Colonic mucosa (tissue), 4 donors: ENCODE data around the gene NKX2-3. TPM values are rescaled to one million over a fixed set of nuclear protein-coding genes. Genes with fewer than 3 reads are reported as not detected.

ENCODE experiments used
- DNase-seq: peaks from one replicate; pipeline ENCODE4 v3.0.0-alpha.2; 2020
- H3K27ac ChIP-seq: fragments of 200-600 bp; one replicate; pipeline ENCODE4 v1.8.0; 2021
- H3K27me3 ChIP-seq: fragments of 200-600 bp; one replicate; pipeline ENCODE4 v1.8.0; 2021
- H3K36me3 ChIP-seq: fragments of 200-600 bp; one replicate; pipeline ENCODE4 v1.8.0; 2021
- H3K4me1 ChIP-seq: fragments of 200-600 bp; one replicate; pipeline ENCODE4 v1.8.0; 2021; ENCODE audit warnings: mild to moderate bottlenecking
- H3K4me3 ChIP-seq: fragments of 200-600 bp; one replicate; pipeline ENCODE4 v1.8.0; 2021
- H3K9ac ChIP-seq, 2 donors: one replicate each; pipeline ENCODE4 v1.7.0; 2013; ENCODE audit warnings: control low read depth in 2 of 2, low read depth in 2 of 2, low read length in 2 of 2
- H3K9me3 ChIP-seq: fragments of 200-600 bp; one replicate; pipeline ENCODE4 v1.8.0; 2021
- intact Hi-C: fragments of 100-400 bp; cut with DNase I; formaldehyde crosslinking; loops from one replicate; pipeline ENCODE4 v1.14.1; 2022
- total RNA-seq, 2 donors: library from RNA; stranded (reverse); fragmentation: NEBNext Ultra II Directional in 1 of 2; extraction: Animal tissue kit (Norgen Biotek cat#: 25700) in 1 of 2; gene quantifications; one replicate each; pipeline ENCODE4 v1.2.1, GENCODE V29; 2021
- TF ChIP-seq, protein P1 (sequence below): fragments of 200-600 bp; IDR thresholded peaks from one replicate; pipeline ENCODE4 v1.8.0; 2022; ENCODE audit warnings: antibody characterized with exemption, mild to moderate bottlenecking
- donor health status: healthy.
- donor health status: DM: no; HTN: no; CAD: no.
- donor health status: DM: no; HTN: no; CAD: no.

NKX2-3 gene
- total RNA-seq, 2 donors from 2014 or later, result 5.4 to 7.9 TPM

DNA sequence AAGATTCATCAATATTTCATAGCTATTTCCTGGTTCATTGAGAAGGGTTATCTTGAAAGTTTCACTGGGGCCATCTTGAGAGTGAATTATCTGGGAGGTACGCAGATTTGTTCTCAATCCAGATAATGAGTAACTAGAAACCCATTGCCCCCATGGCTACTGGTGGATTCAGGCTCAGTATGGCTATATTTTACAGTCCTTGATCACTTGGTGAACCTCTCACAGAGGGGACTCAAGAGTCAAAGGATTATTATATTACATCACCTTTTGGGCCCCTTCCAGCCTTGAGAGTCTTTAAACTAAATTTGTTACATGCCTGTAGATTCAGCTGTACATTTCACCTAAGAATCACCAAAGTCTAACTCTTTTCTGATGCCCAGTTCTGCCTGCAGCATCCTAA, 11.6 kb downstream of the NKX2-3 start:
- TF ChIP-seq, protein P1, sequence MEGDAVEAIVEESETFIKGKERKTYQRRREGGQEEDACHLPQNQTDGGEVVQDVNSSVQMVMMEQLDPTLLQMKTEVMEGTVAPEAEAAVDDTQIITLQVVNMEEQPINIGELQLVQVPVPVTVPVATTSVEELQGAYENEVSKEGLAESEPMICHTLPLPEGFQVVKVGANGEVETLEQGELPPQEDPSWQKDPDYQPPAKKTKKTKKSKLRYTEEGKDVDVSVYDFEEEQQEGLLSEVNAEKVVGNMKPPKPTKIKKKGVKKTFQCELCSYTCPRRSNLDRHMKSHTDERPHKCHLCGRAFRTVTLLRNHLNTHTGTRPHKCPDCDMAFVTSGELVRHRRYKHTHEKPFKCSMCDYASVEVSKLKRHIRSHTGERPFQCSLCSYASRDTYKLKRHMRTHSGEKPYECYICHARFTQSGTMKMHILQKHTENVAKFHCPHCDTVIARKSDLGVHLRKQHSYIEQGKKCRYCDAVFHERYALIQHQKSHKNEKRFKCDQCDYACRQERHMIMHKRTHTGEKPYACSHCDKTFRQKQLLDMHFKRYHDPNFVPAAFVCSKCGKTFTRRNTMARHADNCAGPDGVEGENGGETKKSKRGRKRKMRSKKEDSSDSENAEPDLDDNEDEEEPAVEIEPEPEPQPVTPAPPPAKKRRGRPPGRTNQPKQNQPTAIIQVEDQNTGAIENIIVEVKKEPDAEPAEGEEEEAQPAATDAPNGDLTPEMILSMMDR, result no peak
- no peak for DNase-seq
- intact Hi-C loops, result no loop called here
- peaks cover 25% of the 10 kb centered on the region for H3K27me3 ChIP-seq
- no peak overlapping the region for H3K27ac ChIP-seq
- H3K9ac ChIP-seq, result no peak overlapping the region
- no peaks in the 10 kb centered on the region for H3K36me3 ChIP-seq
- H3K4me3 ChIP-seq, result no peak overlapping the region
- peaks cover 5% of the 10 kb centered on the region for H3K4me1 ChIP-seq
- no peaks in the 10 kb centered on the region for H3K9me3 ChIP-seq

DNA sequence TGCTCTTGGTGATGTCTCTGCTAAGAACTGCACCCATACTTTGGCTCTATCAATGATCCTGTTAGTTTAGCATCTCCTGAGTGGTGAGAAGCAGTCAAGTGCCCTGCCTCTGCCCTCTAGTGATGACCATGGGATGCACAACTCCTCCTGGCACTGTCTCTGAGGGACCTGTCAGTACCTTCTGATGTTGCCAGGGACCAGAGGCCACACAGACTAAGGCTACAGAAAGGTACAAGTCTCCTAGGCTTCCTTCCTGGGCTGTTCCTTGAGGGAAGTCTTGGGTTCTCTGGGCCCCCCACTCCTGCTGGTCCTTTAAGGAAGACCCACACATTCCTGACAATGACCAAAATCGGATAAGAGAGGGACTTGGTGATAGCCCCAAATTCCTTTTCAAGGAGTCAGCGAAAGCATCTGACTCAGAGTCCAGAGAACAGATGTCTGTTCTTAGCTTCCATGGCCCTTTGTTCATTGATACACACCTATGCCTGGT, 15.3 kb downstream of the NKX2-3 start:
- no peak overlapping the region for H3K4me3 ChIP-seq
- H3K9me3 ChIP-seq, result no peaks in the 10 kb centered on the region
- no peak overlapping the region for H3K27ac ChIP-seq
- no peaks in the 10 kb centered on the region for H3K36me3 ChIP-seq
- H3K9ac ChIP-seq, result no peak overlapping the region
- DNase-seq, result no peak
- TF ChIP-seq, protein P1, result no peak
- no peaks in the 10 kb centered on the region for H3K4me1 ChIP-seq
- intact Hi-C loops, result no loop called here
- H3K27me3 ChIP-seq, result no peaks in the 10 kb centered on the region

DNA sequence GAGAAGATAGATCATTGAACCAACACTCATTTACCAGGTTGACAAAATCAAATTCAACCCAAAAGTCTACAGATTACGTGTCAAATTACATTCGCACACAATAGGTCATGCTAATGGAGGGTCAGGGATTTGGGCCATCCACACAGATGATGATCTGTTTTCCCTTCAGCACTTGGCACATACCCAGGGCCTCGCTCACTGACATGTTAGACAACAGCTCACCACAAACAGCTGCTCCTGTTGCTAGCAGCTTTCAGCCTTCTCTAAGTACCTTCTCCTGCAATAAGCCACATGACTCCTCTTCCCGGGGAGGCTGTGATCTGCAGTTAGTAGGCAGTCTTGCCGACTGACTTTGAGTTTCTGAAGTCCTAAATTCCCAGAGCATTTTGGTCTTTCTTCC, 18.4 kb downstream of the NKX2-3 start:
- Histone ChIP-seq H3K27ac (no peak overlapping the region), H3K36me3 (no peaks in the 10 kb centered on the region), H3K4me1 (no peaks in the 10 kb centered on the region), H3K4me3 (no peak overlapping the region), H3K9me3 (no peaks in the 10 kb centered on the region), H3K9ac (no peak overlapping the region), H3K27me3 (no peaks in the 10 kb centered on the region)
- DNase-seq, result peak; percentile 57
- intact Hi-C loops, result loop anchor here (5.0 kb wide), 1 partner anchor 164 kb away; no protein-coding TSS in a partner anchor
- TF ChIP-seq, protein P1, result no peak

DNA sequence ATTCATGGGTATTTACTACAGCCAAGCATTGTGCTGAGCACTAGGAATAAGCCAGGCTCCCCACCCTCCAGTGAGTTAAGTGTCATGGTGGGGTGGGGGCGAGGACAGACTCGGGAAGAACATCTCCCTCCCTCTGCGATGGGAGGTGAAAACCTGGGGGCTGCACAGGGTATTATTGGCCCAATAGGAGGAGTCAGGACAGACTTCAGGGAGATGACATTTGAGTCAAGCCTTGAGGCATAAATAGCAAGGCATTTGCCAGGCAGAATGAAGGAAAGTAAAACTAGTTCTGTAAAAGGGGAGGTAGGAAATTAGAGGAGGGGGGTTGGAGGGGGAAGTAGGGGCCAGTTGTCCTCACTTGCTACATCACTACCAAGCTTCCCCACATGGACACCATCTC, 18.9 kb downstream of the NKX2-3 start:
- Histone ChIP-seq H3K27ac (no peak overlapping the region), H3K27me3 (no peaks in the 10 kb centered on the region)
- intact Hi-C loops, result loop anchor here (5.0 kb wide), 1 partner anchor 164 kb away; no protein-coding TSS in a partner anchor

DNA sequence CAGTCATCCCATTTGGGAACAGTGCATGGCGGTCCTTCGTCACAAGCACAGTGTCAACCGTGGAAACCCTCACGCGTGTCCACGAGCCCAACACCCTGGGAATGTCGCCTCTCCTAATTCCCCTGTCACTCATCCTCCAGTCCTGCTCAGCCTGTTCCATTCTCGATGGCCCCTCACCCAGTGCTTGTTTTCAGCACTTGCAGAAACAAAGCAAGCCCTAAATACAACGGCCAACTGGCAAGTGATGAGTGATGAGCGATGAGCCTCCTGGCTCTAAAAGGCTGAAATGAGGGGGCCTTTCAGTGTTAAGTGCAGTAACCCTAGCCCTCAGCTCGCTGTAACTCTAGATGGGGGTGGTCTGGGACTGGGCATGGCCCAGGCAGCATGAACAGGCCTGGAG, 22.6 kb downstream of the NKX2-3 start:
- no peak for DNase-seq
- Histone ChIP-seq H3K4me3 (no peak overlapping the region), H3K9ac (no peak overlapping the region), H3K4me1 (no peaks in the 10 kb centered on the region), H3K27ac (no peak overlapping the region), H3K27me3 (no peaks in the 10 kb centered on the region), H3K9me3 (no peaks in the 10 kb centered on the region), H3K36me3 (no peaks in the 10 kb centered on the region)
- intact Hi-C loops, result loop anchor here (5.0 kb wide), 1 partner anchor 142 kb away; no protein-coding TSS in a partner anchor
- TF ChIP-seq, protein P1, result no peak

More for the DNA sequence above, 18.9 kb downstream of the NKX2-3 start:
- Histone ChIP-seq H3K4me3 (no peak overlapping the region), H3K9ac (no peak overlapping the region), H3K36me3 (no peaks in the 10 kb centered on the region), H3K9me3 (no peaks in the 10 kb centered on the region), H3K4me1 (no peaks in the 10 kb centered on the region)
- TF ChIP-seq, protein P1, result no peak
- no peak for DNase-seq
